Stimulated activated CD8-positive, alpha-beta memory T cell treated with anti-CD3 and anti-CD28 coated beads, Interleukin-7, amount 100 ng/mL, for 24 hours (primary cell): ENCODE results near the gene HSDL1.

ENCODE experiments used
- DNase-seq: peaks from one replicate; pipeline ENCODE4 v3.0.0-alpha.2; 2020; ENCODE audit warnings: low read depth

HSDL1 gene

DNA sequence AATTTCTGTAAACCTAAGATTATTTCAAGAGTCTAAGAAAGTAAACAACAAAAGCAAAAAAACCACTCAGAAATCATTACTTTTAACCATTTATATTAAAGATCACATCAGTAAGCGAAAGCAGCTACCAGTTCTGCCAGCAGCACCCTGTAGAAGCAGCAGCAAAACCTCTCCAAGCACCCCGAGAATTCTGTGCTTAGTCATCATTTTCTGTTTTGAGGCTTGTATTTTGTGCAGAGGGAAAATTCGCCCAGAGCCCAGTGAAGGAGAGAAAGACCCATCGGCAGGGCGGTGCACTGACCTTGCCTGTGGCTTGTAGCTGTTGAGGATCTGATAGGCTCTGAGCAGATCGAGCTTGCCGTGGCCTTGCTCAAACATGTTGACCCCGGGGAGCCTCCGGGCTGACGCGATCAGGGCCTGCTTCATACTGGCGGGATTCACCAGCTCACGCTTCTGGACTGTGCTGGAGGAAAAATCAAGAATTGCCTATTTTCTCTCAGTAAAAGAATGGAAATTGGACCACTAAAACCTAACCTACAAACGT lies 63.5 kb downstream of the HSDL1 start:
- no peak for DNase-seq

GRCh38 chr16:84080813-84081212 lies 64.2 kb downstream of the HSDL1 start:
- DNase-seq = no peak

- no peak for DNase-seq
These were observed 64.6 kb downstream of the HSDL1 start for GRCh38 chr16:84080378-84080777.

DNA sequence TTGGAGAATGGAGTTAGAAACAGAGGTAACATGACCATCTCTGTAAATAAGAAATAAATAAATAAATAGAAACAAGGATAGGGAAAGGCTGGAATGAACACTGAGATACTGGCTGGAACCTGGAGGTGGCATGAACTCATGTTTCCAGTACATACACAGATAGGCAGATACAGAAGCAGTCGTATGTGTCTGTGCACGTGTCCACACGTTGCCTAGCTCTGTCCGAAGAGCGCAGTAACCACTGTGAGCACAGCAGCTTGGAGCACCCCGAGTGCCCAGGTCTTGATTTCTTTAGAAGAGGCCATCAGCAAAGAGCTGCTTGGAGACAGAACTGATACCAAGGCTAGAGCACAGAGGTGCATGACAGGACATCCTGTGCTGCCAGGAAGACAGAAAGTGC lies 65.3 kb downstream of the HSDL1 start:
- DNase-seq = no peak

- DNase-seq = no peak
These were observed 69.6 kb downstream of the HSDL1 start for GRCh38 chr16:84075376-84075775.

- no peak for DNase-seq
These were observed 70.3 kb downstream of the HSDL1 start for GRCh38 chr16:84074721-84075120.
